Gastrocnemius medialis (tissue), 4 donors: ENCODE results near the gene HSPA9. TPM values are rescaled to one million over a fixed set of nuclear protein-coding genes. Genes with fewer than 3 reads are reported as not detected.

Experiments used
- ATAC-seq, 2 donors: fragments of 150-250 bp; one replicate each; pipeline ENCODE4 v1.9.1; 2016
- DNase-seq, 2 donors: peaks; one replicate each; pipeline ENCODE4 v3.0.0-alpha.2; 2019
- H3K27ac ChIP-seq, 4 donors: fragments of 200-600 bp; sonication (generic); 1 replicate in 1 of 4; 2 replicates in 3 of 4; pipeline ENCODE4 v1.5.1; 2016 to 2018; ENCODE audit warnings: mild to moderate bottlenecking in 2 of 4, moderate library complexity in 1 of 4
- H3K27me3 ChIP-seq, 3 donors: fragments of 200-600 bp; sonication (generic) in 2 of 3; 1 replicate in 1 of 3; 2 replicates in 2 of 3; pipeline versions ENCODE4 v1.5.1 to v1.6.0; 2016 to 2019; ENCODE audit warnings: mild to moderate bottlenecking in 1 of 3, moderate library complexity in 1 of 3
- H3K36me3 ChIP-seq, 2 donors: fragments of 200-600 bp; sonication (generic) in 1 of 2; one replicate each; pipeline ENCODE4 v1.5.1; 2017 to 2018
- H3K4me1 ChIP-seq, 2 donors: fragments of 200-600 bp; sonication (generic) in 1 of 2; one replicate each; pipeline ENCODE4 v1.5.1; 2016 to 2017; ENCODE audit warnings: mild to moderate bottlenecking in 2 of 2
- H3K4me3 ChIP-seq, 4 donors: fragments of 200-600 bp; sonication (generic) in 3 of 4; 1 replicate in 1 of 4; 2 replicates in 3 of 4; pipeline ENCODE4 v1.5.1; 2016 to 2019; ENCODE audit warnings: mild to moderate bottlenecking in 2 of 4
- H3K9me3 ChIP-seq, 3 donors: fragments of 200-600 bp; sonication (generic) in 2 of 3; 1 replicate in 1 of 3; 2 replicates in 2 of 3; pipeline ENCODE4 v1.5.1; 2016 to 2019
- POLR2A ChIP-seq, 2 donors: fragments of 450-650 bp; IDR thresholded peaks; one replicate each; pipeline ENCODE4 v1.6.1; 2017; ENCODE audit warnings: antibody characterized with exemption in 2 of 2, mild to moderate bottlenecking in 2 of 2, moderate library complexity in 2 of 2
- in situ Hi-C, 4 donors: fragments of 200-750 bp; cut with MboI; loops; one replicate each; pipeline versions ENCODE4 v1.15.0 to v1.8.0; 2017; ENCODE audit warnings: low sequenced_read_pairs in 4 of 4
- intact Hi-C: fragments of 100-400 bp; cut with DNase I; formaldehyde crosslinking; loops from one replicate; pipeline ENCODE4 v1.15.1; 2023; ENCODE audit warnings: low total_unique reads
- total RNA-seq, 4 donors: library from RNA; depleted of rRNA; stranded (reverse); fragments of >200 nt; gene quantifications; one replicate each; pipeline versions ENCODE4 v1.1.0 to v1.2.3, GENCODE V29; 2016
- TF ChIP-seq, protein P1 (sequence below), 5 experiments: fragments of 450-650 bp in 3 of 5; fragments of 200-600 bp in 2 of 5; sonication (generic) in 2 of 5; IDR thresholded peaks in 4 of 5; conservative IDR thresholded peaks in 1 of 5; 1 replicate in 4 of 5; 2 replicates in 1 of 5; pipeline ENCODE4 v1.5.1; 2016 to 2019; ENCODE audit warnings: antibody characterized with exemption in 5 of 5, mild to moderate bottlenecking in 3 of 5, moderate library complexity in 3 of 5

The HSPA9 gene
- 100 to 1,000 TPM; 449 to 840 (median 569) TPM for total RNA-seq

DNA sequence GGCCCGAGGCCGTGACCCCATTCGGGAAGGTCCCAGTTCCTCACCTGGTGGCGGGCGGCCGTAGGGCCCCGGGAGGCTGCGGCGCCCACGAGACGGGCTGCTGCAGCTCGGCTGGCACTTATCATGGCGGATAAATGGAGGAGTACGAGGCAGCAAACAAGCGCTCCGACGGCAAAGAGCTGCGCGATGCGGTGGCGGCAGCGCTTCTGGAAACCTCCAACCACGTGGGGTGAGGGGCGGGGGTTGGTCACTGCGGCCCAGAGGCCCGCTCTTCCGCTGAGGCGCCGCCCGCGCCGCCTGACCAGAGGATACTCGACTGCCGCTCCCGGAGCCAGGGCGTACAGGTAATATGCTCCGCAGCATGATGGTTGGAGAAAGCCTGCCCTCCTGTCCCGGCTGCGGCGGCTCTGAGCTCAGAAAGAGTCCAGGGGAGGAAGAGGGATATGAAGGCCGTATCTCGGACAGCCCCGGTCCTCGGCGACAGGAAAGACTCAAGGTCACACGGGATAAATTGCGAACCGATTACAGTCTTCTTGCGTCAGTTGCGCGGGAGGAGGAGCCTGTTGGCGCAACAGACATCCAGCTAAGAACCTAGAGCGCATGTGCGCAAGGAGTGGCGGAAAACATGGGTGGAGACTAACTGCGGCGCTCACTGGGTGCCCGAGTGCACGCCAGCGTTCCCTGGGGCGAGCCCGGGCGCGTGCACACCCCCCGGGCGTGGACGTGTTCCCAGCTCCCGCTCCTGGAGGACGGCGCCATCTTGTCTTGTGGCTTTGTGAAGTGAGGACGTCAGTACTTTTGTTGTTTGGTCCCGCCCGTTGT lies at the start of gene HSPA9:
TSS of gene HSPA9 (minus strand) at position 208 of the 822 bp plus-strand sequence. CDS start at position 125, 83 bp downstream.
- Histone ChIP-seq H3K27me3 (no peaks in the 10 kb centered on the region), H3K36me3 (peaks cover 3 to 34% of the 10 kb centered on the region in 2 donors), H3K27ac (peak within 1 kb of the TSS; percentile 97 to 99 (median 98)), H3K4me3 (peak within 1 kb of the TSS; percentile 79 to 97 (median 91)), H3K9me3 (no peaks in the 10 kb centered on the region), H3K4me1 (peaks cover 12 to 22% of the 10 kb centered on the region in 2 donors)
- peak; percentile 95 to 98 for TF ChIP-seq POLR2A (IDR thresholded peaks at IDR 0.05)
- TF ChIP-seq, protein P1, sequence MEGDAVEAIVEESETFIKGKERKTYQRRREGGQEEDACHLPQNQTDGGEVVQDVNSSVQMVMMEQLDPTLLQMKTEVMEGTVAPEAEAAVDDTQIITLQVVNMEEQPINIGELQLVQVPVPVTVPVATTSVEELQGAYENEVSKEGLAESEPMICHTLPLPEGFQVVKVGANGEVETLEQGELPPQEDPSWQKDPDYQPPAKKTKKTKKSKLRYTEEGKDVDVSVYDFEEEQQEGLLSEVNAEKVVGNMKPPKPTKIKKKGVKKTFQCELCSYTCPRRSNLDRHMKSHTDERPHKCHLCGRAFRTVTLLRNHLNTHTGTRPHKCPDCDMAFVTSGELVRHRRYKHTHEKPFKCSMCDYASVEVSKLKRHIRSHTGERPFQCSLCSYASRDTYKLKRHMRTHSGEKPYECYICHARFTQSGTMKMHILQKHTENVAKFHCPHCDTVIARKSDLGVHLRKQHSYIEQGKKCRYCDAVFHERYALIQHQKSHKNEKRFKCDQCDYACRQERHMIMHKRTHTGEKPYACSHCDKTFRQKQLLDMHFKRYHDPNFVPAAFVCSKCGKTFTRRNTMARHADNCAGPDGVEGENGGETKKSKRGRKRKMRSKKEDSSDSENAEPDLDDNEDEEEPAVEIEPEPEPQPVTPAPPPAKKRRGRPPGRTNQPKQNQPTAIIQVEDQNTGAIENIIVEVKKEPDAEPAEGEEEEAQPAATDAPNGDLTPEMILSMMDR (IDR thresholded peaks at IDR 0.05 in 4 of 5, conservative IDR thresholded peaks at IDR 0.05 in 1 of 5): peak in 3 of 5 experiments; percentile 27 to 61 (median 42)
- DNase-seq (peak; percentile 98 to 99), ATAC-seq (peak; percentile 95 to 96)
- intact Hi-C loops: loop anchor here (1.0 to 5.0 kb wide), 7 partner anchors 32 to 986 kb away; partner anchors contain the start of genes CTNNA1, ETF1, HNRNPA0 and SIL1
- in situ Hi-C loops: loop anchor here (5.0 to 25.0 kb wide), 3 partner anchors 687 to 692 kb away; no protein-coding TSS in a partner anchor

DNA sequence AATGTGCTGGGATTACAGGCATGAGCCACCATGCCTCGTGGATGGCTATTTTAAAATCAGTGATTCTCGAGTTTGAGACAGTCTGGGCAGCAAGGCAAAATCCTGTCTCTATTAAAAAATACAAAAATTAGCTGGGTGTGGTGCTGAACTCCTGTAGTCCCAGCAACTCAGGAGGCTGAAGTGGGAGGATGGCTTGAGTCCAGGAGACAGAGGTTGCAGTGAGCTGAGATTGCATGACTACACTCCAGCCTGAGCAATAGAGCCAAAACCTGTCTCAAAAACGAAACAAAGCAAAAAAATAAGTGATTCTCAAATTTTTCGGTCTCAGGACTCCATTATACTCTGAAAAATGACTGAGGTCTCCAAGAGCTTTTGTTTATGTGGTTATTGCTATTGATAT lies 47.9 kb upstream of the HSPA9 start:
- Histone ChIP-seq H3K27ac (no peak overlapping the region), H3K4me1 (no peaks in the 10 kb centered on the region), H3K27me3 (no peaks in the 10 kb centered on the region), H3K4me3 (no peak overlapping the region), H3K9me3 (no peaks in the 10 kb centered on the region), H3K36me3 (no peaks in the 10 kb centered on the region)
- ATAC-seq (no peak), DNase-seq (no peak)
- intact Hi-C loops (no loop called here), in situ Hi-C loops (no loop called here)
- TF ChIP-seq POLR2A (IDR thresholded peaks at IDR 0.05): no peak
- TF ChIP-seq, protein P1 (IDR thresholded peaks at IDR 0.05 in 4 of 5, conservative IDR thresholded peaks at IDR 0.05 in 1 of 5): no peak

DNA sequence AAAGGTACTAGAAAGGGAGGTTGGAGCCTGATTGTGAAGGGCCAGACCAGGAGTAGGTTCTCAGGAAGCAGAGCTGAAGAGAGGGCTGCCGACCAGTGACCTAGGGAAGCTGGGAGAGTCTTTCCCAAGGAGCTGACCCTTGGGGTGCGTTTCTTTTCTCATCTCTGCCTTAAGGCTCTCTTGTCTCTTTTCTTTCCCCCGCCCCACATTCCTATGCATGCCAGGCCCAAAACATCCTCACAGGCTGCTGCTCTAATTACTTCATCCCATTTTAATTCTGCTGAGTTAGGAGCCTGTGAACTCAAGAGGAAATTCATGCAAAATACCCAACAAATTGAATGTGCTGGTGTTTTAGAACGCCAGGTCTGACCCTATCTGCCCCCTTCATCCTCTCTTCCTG lies 46.9 kb upstream of the HSPA9 start:
- H3K27me3 ChIP-seq: no peaks in the 10 kb centered on the region
- in situ Hi-C loops (no loop called here), intact Hi-C loops (no loop called here)
- ATAC-seq (no peak), DNase-seq (no peak)
- no peak overlapping the region for H3K4me3 ChIP-seq
- no peaks in the 10 kb centered on the region for H3K4me1 ChIP-seq
- H3K9me3 ChIP-seq: no peaks in the 10 kb centered on the region
- TF ChIP-seq, protein P1 (IDR thresholded peaks at IDR 0.05 in 4 of 5, conservative IDR thresholded peaks at IDR 0.05 in 1 of 5): no peak
- TF ChIP-seq POLR2A (IDR thresholded peaks at IDR 0.05): no peak
- no peaks in the 10 kb centered on the region for H3K36me3 ChIP-seq
- no peak overlapping the region for H3K27ac ChIP-seq

DNA sequence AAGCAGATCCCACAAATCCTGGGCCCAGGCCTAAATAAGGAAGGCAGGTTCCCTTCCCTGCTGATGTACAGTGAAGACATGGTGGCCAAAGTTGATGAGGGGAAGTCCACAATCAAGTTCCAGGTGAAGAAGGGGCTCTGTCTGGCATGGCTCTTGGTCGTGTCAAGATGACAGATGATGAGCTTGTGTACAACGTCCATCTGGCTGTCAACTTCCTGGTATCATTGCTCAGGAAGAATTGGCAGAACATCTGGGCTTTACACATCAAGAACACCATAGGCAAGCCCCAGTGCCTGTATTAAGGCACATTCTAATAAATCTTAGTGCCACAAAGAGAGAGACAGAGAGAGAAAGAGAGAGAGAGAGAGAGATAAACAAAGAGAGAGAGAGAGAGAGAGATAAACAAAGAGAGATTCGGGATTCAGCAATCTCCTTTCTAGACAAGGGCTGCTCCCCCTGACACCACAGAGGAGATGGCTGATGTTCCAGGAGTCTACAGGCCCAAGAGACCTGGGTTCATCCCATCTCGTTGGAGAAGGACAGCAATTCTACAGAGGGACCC lies 45.5 kb upstream of the HSPA9 start:
- no peak overlapping the region for H3K27ac ChIP-seq
- no peaks in the 10 kb centered on the region for H3K36me3 ChIP-seq
- H3K4me3 ChIP-seq: no peak overlapping the region
- in situ Hi-C loops (no loop called here), intact Hi-C loops (no loop called here)
- no peaks in the 10 kb centered on the region for H3K4me1 ChIP-seq
- TF ChIP-seq POLR2A (IDR thresholded peaks at IDR 0.05): no peak
- TF ChIP-seq, protein P1 (IDR thresholded peaks at IDR 0.05 in 4 of 5, conservative IDR thresholded peaks at IDR 0.05 in 1 of 5): no peak
- H3K9me3 ChIP-seq: no peaks in the 10 kb centered on the region
- no peak for ATAC-seq
- no peaks in the 10 kb centered on the region for H3K27me3 ChIP-seq
- DNase-seq: no peak
